HG03097 (cell line): ENCODE data around the gene BAIAP2L1.

Source experiments
- ATAC-seq: cut with Tn5 transposase; IDR thresholded peaks from one replicate; pipeline ENCODE4 v1.9.1; 2021; ENCODE audit not compliant: unreplicated experiment, low FRiP score

BAIAP2L1 gene

DNA sequence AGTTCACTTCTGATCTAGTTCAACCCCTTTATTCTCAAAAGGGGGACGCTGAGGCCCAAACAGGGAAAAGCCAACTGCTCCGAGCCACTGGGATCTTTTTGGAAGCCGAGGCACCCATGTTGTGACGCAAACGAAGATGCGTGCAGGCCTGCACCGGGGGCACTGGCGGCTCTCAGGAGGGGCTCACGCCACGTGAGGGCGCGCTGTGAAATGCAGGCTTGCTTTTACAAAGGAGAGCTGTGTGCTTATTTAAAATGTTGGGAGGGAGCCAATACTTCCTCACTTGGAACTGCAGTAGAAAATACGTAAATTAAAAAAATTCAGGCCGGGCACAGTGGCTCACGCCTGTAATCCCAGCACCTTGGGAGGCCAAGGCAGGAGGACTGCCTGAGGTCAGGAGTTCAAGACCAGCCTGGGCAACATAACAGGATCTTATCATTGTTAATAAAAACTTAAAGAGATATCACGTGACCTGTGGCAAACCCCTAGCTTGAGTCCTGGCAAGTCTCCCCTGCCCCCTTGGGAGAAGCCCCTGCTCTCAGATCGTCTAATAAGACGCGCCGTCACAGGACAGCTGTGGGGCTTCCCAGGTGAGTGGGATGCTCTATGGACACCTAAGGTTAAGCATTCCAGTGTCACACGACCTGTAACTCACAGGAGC, 103.1 kb downstream of the BAIAP2L1 start:
- no peak for ATAC-seq

DNA sequence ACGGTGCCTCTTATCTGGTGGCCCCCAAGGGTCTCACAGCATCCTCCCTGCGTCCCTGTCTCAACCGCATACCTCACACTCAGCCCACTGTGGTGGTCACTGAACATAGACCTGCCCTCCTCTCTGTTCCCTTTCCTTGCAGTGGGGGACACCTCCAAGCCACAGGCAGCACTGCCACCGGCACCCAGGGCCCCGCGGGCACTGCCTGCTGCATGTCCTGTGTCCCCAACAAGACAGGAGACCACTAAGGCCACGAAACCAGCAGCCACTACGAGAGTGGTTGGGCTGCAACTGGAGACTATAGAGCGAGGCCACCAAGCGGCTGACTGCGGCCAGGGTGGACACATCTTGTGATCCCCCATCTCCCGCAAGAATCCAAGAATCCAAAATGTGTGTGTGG, 104.1 kb downstream of the BAIAP2L1 start:
- no peak for ATAC-seq

DNA sequence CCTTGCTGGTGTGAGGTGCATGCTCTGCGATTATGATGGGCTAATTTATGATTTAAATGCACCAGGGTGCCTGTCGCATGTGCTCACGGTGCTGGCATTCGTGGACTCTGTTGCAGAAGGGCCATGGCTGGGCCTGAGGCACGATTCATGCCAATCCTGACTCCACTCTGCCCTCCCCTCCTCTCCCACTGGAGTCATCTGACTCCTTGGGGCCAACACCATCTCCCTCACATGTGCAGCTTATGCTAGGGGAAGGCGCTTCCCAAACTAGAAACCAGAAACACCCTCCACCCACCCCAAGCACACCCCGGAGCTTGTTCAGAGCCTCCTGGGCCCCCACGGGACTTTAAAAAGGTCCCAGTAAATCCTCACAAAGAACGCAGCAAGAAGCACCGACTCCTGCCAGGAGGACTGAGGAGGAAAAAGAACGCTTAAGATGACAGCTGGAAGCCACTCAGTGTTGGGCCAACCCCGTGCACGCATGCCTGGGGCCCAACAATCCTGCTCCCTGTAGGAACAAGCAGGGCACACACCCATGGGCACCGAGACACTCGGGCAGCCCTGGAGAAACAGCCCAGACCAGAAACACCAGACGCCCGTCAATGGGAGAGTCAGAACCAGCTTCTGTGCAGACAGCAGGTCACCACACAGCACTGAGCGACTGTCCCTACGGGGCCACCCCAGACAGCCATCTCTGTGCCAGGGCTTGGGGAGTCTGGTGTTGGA, 105.3 kb downstream of the BAIAP2L1 start:
- ATAC-seq, result no peak

DNA sequence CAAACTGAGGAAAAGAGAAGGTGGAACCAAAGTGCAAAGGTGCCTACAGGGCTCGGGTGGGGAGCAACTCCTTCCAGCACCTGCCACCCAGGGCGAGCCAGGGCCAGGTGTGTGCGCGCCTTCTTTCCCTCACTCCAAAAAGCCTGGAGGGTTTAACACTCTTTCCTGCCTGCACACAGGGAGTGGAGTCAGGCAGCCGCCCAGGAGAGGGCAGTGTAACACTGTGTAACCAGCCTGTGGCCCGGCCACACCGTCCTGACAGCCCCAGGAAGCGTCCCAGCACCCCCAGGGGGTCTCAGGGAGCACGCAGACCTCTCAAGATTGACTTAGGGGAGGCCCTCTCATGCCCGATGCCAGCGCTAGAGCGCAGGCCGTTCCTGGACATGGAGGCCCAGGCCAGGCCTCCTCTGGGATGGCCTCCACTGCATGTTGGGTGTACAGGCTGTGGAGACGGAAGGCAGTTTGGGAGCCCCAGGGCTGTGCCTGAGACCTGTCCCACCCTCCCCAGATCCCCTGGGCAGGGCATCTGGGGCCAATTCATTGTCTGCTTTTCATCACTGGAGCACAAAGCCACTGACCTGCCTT, 106.0 kb downstream of the BAIAP2L1 start:
- ATAC-seq, result no peak

DNA sequence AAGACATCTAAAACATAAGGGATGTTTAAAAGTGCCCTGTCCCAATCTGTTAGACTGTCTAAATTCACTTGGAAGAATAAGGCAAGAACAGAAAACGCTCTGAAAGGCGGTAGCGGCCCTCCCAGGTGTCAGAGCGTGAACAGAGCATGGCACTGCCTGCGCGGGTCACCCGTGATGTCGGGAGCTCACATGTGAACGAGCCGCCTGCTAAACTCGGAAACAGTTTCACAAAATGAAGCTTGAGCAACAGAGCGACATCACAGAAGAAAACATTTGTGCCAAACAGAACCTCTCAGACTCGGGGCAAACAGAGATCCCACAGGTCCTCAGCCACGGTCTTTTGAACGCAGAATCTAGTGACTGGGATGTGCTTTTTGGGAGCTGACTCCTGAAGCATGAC, 106.6 kb downstream of the BAIAP2L1 start:
- ATAC-seq, result no peak

DNA sequence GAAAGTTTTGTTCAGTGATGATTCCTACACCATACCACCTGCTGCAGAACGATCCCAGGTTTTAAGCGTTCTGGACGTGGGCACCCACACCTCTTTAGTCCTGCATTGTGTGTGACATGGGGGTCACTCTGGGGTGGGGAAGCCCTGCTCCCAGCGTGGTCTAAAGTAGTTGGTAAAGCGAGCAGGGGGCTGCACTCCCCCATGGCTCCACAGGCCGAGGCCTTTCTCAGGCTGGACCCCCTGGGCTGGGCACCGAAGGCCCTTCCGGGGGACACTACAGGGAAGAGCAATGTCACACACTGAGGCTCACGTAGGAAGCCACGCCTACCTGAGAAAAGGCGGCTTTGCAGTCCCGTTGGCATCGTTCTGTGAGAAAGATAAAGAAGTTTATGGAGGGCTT, 107.1 kb downstream of the BAIAP2L1 start:
- ATAC-seq, result no peak

DNA sequence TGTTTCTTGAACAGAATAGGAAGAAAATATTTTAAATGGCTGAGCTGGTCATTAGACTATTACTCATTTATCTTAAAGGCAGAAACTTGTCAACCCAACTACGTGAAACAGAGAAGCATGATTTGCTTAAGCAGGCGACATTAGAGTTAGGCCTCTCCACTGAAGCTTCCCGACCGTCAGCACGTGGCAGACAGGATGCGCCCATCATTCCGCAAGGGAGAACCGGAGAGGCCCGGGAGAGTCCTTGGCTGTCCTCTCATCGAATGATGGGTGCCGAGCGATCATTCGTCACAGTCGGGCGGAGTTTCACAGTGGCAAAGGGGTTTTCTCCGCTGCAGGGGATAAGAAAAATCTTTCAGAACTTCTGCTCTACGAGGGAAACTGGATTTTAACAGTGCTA, 107.6 kb downstream of the BAIAP2L1 start:
- ATAC-seq, result no peak

DNA sequence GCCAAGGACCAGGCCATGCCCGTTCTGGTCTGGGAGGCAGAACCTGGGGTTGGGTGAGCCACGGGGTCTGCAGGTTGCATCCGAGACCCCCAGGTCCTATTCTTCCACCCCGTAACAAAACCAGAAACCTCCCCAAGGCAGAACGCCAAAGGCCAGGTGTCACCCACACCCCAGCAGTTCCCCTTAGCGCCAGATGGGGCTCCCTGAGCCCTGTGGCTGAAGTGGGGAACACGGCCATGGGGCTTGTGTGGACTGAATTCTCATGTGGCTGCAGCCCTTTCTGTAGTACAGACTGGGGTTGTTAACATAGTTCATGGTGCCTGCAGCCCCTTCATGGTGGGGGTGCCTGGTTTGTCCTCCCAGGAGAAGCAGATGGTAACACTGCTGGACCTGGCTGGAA, 109.2 kb downstream of the BAIAP2L1 start:
- ATAC-seq, result no peak

DNA sequence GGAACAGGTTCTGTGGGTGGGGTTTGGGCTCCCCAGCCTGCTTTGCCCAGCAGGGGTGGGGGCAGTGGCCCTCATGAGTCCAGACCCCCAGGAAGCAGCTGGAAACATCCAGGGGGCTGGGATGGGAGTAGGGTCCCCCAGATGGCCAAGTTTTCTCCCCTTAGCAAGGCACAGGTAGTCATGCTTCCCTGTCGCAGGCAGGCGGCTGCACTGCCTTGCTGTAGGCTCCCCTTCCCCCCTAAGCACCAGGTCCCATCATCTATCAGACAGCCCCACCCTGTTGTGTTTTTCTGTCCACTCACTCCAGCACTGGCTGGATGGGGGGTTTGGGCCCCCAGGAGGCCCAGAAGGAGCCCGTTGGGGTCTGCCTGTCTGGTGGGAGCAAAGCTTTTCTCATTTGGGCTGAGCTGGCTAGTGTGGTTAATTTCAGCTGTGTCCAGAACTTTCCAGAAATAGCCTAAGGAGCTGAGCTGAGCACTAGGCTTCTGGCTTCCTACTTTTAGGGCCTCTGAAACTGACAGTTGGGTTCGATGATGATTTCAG, 111.5 kb downstream of the BAIAP2L1 start:
- no peak for ATAC-seq

DNA sequence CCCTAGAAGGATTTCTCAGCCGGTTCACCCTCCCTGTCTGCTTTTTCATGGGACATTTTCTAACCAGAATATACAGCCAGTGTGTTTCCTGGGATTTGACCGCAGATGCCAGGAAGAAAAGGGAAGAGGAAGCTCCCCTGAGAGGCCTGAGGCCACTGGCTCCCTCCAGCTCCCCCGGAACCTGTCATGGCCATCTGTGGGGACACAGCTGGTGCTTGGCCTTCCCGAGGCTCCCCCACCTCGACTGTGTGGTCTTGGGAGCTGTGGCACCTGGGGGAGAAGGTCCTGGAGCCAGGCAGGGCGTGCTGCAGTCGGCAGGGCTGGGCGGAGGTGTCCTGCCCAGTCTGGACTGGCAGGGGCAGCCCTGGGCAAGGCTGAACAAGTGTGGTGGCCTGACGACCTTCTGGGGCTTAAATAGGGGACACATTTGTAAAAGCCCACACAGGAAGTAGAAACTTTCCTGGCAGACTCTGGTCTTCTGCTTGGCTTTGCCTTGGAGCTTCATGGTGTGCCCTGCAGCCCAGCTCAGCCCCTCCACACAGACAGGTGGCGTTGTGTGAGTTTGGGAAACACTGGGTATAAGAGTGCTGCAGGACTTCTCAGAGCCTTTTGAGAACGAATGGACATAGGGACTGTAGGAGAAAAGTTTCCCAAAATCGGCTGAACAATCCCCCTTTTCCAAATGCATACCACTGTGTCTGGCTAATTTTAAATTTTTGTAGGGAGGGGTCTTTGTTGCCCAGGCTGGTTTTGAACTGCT, 112.6 kb downstream of the BAIAP2L1 start:
- no peak for ATAC-seq

DNA sequence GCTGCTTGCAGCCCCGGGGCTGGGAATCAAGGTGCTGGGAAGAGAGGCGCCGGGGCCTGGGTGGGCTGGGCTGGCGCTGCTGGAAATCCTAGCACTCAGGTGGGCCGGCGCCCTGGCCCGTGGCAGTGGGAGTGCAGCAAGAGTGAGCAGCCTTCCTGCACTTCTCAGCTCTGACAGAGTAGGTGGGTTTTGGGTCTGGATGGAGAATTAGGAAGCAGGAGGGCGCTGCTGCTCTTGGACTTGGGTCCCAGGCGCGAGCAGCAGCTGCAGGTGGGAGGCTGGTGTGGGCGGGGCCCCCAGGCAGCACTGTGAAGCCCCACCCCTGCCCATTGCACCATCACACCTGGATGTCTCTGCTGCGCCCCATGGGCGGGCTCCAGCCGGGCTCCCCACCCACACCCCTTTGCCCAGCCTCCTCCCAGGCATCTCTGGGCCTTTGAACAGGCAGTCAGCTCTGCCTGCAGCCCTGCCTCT, 113.4 kb downstream of the BAIAP2L1 start:
- ATAC-seq, result no peak

DNA sequence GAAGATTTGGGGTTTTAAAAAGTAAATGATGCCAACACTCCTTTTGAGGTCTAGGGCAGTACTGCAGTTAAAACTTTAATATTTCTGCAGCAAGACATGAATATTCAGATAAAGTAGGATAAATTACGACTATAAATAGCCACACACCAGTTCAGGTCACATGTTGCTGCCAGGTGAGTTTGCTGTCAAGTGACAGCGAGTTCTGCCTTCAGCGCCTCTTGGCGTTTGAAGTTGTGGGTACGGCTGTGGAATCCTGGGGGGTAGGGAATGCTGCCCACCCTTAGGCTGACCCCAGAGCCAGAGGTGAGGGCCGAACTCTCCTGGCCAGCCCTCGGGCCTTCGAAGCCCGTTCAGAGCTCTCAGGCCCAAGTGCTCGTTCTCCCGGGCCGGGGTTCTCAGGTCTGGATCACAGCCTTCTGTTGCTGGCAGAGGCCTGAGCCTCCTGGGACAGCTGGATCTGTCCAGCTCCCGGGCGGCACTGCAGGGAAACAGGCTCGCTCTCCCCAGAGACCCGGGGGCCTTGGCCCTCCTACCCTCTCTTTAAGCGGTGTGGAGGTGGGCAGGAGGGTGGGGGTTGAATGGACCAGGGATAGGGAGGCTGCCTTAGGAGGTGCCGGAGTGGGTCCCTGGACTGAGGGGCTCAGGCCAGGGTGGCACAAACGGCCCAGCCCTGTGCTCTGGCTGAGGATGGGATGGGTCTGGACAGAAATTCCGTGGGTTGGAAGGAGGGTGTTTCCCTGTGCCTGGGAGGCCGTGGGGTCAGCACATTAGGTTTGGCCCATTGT, 114.0 kb downstream of the BAIAP2L1 start:
- no peak for ATAC-seq

DNA sequence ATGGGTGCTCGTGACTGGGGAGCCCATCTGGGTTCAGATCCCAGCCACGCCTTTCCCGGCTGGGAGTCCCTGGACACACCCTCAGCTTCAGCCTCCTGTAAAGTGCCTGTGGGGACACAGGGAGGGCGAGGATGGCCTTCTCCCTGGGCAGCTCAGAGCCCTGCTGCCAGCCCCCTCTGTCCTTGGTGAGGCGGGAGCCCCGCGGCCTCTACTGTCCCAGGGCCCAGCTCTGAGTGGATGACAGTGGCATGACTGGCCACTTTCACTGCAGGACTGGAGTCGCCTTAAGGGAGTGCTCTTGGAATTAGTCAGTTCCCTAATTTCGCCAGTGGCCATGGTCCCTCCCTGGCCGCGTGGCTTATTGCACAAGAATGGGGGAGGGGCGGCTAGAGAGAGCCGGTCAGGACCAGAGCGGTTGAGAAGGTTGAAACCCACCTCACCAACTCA, 114.8 kb downstream of the BAIAP2L1 start:
- no peak for ATAC-seq

DNA sequence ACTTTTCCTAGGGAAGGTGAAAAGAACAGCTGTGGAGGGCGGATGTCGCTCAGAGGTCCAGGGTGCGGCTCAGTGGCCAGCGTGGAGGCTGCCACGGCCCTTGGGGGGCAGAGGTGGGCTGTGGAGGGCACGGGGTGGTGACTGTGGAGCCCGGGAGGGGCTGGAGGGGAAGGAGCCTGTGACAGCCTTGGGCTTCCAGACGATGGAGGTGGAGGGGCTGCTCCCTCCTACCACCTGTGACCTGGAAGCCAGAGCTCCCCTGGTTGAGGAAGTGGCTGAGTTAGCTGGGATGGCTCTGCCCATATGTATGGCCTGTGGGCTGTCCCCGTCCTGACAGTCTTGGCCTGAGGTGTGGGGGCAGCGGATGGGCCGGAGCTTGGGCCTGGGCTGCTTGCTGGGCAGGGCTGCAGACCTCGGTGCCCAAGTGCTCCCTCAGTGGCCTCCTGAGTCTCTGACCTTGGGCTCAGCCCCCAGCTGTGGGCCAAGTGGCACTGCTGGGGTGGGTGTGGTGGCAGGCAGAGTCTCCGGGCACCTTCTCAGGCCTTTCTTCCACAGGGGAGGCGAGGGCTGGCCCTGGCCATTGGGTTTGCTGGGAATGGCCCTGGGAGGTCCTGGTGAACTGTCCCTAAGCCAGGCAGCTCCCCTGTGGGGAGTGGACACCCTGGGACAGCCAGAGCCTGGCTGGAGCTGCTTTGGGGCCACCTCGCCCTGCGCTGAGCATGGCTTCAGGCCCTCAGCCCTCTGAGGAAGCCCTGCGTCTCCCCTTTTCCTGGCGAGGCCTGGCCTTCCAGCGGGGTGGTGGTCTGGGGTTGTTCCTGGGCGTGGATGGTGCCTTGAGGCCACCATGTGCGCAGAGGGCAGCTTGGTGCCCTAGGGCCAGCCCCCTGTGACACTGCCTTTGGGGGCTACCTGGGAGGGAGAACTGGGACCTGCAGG, 115.5 kb downstream of the BAIAP2L1 start:
- ATAC-seq, result no peak

DNA sequence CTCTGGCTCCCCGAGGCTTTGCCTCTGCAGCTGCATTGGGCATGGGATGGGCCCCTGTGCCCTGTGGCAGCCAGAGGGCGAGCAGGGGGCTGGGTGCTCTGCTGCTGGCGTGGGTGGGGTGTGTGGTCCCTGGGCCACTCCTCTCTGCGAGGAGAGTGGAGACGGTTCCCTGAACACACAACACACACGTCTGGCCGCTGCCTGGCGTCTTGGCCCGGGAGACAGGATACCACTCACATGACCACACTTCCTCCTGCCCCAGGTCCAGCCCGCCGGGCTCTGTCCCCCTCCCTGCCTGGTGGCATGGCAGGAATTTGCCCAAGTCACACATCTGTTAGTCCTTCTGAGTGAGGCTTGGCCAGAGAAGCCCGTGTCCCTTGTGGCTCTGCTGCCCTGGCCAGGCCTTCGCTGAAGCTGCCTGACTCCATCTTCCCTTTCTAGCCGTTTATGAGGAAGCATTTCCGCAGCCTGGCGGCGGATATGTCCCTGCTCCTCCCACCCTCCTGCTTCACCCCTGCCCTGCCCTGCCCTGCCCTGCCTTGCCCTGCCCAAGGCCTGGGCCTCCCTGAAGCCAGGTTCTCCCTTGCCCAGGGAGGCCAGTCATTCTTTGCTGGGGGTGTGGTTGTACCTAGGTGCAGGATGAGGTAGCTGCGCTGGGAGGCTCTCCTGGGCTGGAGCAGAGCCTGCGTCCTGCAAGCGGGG, 116.4 kb downstream of the BAIAP2L1 start:
- ATAC-seq, result no peak

DNA sequence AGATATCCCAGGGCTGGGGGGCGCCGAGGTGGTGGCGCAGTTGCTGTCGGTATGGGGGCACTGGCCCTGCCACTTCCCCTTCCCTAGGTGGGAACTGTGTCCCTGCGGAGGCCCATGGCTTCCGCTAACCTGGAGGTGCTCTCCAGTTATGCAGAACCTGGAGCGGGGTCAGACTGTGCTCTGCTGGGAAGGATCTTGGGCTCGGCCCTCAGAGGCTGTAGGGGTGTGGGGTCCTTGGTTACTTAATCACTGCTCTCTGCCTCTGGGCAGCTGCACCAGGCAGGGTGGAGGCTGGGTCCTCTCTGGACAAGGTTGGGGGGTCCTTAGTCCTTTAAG, 117.0 kb downstream of the BAIAP2L1 start:
- ATAC-seq, result no peak

DNA sequence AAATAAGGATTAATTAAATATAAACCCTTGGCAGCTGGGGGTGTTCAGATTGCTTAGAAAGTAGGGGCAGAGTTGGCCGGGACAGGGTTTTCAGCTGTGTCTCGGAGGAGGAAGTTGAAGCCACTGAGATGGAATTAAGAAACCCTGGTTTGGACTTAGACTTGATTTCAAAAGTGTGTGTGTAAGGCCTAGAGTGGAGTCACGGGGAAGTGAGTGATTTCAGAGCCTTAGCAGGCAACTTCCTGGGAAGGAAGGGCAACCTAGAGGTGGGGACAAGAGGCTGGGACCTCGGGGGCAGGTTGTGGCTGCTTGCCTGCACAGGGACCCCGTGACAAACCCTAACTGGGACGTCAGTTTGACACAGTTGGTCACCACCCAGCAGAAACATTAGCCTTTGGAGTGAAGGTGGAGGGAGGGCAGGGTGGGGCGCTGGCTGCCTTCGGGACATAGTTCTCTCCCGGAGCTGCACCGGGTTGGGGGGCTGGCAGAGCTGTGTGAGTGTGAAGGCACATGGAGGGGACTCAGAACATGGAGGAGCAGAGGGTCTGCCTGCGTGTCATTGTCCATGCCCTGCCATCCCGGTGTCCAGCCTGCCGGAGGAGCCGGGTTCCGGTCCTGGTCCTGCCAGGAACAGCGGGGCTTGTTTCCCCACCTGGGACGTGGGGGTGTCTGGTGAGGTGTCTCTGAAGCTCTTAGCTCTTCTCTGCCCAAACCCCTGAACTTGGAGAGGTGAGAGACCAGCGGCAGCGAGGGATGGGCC, 117.6 kb downstream of the BAIAP2L1 start:
- no peak for ATAC-seq

DNA sequence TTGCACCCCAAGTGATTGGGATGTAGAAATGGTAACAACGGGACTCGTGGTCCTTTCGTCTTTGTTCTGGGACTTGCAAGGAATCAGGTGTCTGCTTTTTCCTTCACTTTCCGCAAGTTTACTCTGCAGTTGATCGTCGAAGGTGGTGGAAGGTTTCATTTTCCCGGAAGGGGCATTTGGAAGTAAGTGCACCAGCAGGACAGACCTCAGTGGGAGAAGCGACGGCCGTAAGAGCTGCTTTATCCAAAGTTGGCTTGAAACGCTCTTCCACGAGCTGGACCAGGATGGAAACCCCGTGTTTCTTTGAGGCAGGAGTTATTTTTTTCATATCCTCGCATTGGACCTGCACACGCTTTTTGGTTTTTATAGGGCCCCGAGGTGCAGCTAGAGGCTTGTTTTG, 118.2 kb downstream of the BAIAP2L1 start:
- ATAC-seq, result no peak
